Activated B cell treated with CpG ODN at 0.5 μM for 24 hours (primary cell): ENCODE measurements around the gene PATE4. TPM values are rescaled to one million over a fixed set of nuclear protein-coding genes. Genes with fewer than 3 reads are reported as not detected.

Experiments used
- ATAC-seq: fragments of 200-7000 bp; cut with Tn5 transposase; one replicate; pipeline ENCODE4 v1.10.0; 2021; ENCODE audit warnings: low read depth, mild to moderate bottlenecking, moderate library complexity
- CTCF ChIA-PET: fragments of 350-600 bp; sonication (Branson Sonifier 250); formaldehyde crosslinking; loops from one replicate; lab custom pipeline; 2021; ENCODE audit warnings: antibody characterized with exemption; lab: Charles Lee
- POLR2A ChIA-PET: fragments of 350-600 bp; sonication (Branson Sonifier 250); formaldehyde crosslinking; loops from one replicate; lab custom pipeline; 2021; ENCODE audit warnings: antibody characterized with exemption; lab: Charles Lee
- DNase-seq: peaks from one replicate; pipeline ENCODE4 v3.0.0; 2022
- H3K27ac Mint-ChIP-seq: one replicate; pipeline ENCODE4 v1.8.0; 2020; ENCODE audit warnings: mixed read lengths
- H3K27me3 Mint-ChIP-seq: one replicate; pipeline ENCODE4 v1.8.0; 2021; ENCODE audit warnings: mixed read lengths
- H3K36me3 Mint-ChIP-seq: one replicate; pipeline ENCODE4 v1.8.0; 2021; ENCODE audit warnings: low read depth, mixed read lengths
- H3K4me1 Mint-ChIP-seq: one replicate; pipeline ENCODE4 v1.8.0; 2021; ENCODE audit warnings: mixed read lengths
- H3K4me3 Mint-ChIP-seq: one replicate; pipeline ENCODE4 v1.8.0; 2020; ENCODE audit warnings: mild to moderate bottlenecking, mixed read lengths
- H3K9me3 Mint-ChIP-seq: one replicate; pipeline ENCODE4 v1.8.0; 2020; ENCODE audit warnings: mixed read lengths
- intact Hi-C: fragments of 100-400 bp; cut with micrococcal nuclease; formaldehyde crosslinking; loops from one replicate; pipeline ENCODE4 v1.15.1; 2024
- total RNA-seq: library from RNA; stranded (reverse); gene quantifications from 2 replicates; pipeline ENCODE4 v1.2.3, GENCODE V29; 2022
- TF ChIP-seq, protein P1 (sequence below): fragments of 200-600 bp; IDR thresholded peaks from one replicate; pipeline ENCODE4 v1.8.0; 2022; ENCODE audit warnings: antibody characterized with exemption, mild to moderate bottlenecking

The PATE4 gene, protein sequence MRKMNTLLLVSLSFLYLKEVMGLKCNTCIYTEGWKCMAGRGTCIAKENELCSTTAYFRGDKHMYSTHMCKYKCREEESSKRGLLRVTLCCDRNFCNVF
- total RNA-seq: not detected in 2 replicates

DNA sequence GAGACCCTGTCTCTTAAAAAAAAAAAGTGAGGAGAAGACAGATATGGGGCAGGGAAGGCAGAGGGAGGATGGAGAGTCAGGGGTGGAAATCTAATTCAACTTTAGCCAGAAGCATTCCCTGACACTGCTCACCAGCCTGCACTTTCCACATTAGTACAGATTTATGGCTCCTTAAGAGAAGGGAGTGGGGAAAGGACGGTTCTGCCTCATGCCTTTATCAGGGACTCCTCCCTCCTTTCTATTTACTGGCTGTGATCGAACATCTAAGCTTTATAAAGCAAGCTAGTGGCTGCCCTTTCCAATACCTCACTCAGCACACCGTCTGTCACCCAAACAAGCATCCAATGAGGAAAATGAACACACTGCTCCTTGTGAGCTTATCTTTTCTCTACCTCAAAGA lies at the start of gene PATE4:
PATE4 (plus strand) TSS at position 301 of the 400 bp plus-strand sequence; CDS start at position 345, 44 bp downstream.
- peaks cover 5% of the 10 kb centered on the region for H3K9me3 Mint-ChIP-seq
- no peak within 1 kb of the TSS for H3K4me3 Mint-ChIP-seq
- no peaks in the 10 kb centered on the region for H3K36me3 Mint-ChIP-seq
- ChIA-PET POLR2A (no interaction called here), CTCF (no interaction called here)
- no peak within 1 kb of the TSS for H3K27ac Mint-ChIP-seq
- H3K4me1 Mint-ChIP-seq: no peaks in the 10 kb centered on the region
- DNase-seq (no peak), ATAC-seq (no peak)
- TF ChIP-seq, protein P1, sequence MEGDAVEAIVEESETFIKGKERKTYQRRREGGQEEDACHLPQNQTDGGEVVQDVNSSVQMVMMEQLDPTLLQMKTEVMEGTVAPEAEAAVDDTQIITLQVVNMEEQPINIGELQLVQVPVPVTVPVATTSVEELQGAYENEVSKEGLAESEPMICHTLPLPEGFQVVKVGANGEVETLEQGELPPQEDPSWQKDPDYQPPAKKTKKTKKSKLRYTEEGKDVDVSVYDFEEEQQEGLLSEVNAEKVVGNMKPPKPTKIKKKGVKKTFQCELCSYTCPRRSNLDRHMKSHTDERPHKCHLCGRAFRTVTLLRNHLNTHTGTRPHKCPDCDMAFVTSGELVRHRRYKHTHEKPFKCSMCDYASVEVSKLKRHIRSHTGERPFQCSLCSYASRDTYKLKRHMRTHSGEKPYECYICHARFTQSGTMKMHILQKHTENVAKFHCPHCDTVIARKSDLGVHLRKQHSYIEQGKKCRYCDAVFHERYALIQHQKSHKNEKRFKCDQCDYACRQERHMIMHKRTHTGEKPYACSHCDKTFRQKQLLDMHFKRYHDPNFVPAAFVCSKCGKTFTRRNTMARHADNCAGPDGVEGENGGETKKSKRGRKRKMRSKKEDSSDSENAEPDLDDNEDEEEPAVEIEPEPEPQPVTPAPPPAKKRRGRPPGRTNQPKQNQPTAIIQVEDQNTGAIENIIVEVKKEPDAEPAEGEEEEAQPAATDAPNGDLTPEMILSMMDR: no peak
- intact Hi-C loops: no loop called here
- peaks cover 3% of the 10 kb centered on the region for H3K27me3 Mint-ChIP-seq

DNA sequence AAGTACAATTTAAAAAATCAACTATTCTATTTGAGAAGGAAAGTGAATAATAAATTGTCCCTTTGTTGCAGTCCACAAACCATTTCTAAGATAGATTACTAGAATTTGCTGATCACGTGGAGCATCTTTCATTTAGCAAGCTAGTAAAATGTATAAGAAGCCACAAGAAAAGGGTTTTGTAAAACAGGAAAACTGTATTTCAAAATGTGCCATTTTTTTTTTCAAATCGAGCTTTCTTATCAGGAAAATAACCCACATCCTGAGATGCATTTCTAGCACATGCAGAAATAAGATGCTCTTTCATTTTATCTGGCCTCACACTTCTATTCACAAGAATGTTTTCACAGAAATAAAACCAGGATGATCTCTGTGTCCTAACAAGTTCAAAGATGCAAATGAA lies 48.4 kb upstream of the PATE4 start:
- H3K36me3 Mint-ChIP-seq: no peaks in the 10 kb centered on the region
- H3K4me1 Mint-ChIP-seq: no peaks in the 10 kb centered on the region
- POLR2A ChIA-PET: no interaction called here
- H3K27ac Mint-ChIP-seq: no peak overlapping the region
- no peaks in the 10 kb centered on the region for H3K27me3 Mint-ChIP-seq
- H3K4me3 Mint-ChIP-seq: no peak overlapping the region
- CTCF ChIA-PET: no interaction called here
- ATAC-seq (no peak), DNase-seq (no peak)
- TF ChIP-seq, protein P1: no peak
- intact Hi-C loops: no loop called here
- no peaks in the 10 kb centered on the region for H3K9me3 Mint-ChIP-seq

DNA sequence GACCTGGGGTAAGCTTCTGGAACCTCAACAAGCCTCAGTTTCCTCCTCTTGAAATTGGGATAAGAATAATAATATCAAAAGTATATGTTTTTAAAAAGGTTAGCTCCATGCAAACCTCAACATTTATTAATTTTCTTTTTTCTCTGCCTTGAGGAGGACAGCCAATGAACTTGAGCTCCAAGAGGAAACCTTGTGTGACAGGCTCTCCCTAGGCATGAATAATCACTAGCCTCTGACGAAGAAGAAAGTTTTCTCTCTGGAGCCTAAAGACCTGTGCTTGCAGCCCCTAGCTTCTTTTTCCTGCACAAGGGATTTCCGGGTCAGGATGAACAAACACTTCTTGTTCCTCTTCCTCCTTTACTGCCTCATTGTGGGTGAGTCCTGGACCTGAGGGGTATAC lies 45.3 kb upstream of the PATE4 start, which contains the start of gene PATE3:
PATE3 (plus strand) TSS at position 301 of the 400 bp plus-strand sequence; CDS start at position 326, 25 bp downstream.
- ATAC-seq: no peak
- intact Hi-C loops: no loop called here
- Mint-ChIP-seq H3K27me3 (no peaks in the 10 kb centered on the region), H3K4me3 (no peak within 1 kb of the TSS), H3K4me1 (no peaks in the 10 kb centered on the region), H3K9me3 (no peaks in the 10 kb centered on the region), H3K36me3 (no peaks in the 10 kb centered on the region), H3K27ac (no peak within 1 kb of the TSS)
- ChIA-PET POLR2A (no interaction called here), CTCF (no interaction called here)
- no peak for DNase-seq
- TF ChIP-seq, protein P1: no peak

DNA sequence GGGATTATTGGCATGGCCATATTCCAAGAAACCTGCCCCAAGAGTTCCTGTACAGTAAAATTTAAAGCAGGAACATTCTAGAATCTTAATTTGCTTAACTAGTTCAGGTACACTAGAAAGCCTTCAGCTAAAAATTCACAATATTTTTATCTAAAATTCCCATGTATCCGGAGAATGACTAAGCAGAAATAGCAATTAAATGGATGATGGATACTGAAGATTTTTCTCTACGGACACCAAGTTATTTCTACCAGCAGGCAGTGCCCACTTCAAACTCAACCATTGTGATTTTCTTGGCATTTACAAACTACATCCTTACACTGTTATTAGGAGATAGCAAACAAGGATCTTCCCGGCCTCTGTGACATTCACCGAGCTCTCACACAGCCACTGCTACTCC lies 42.3 kb upstream of the PATE4 start:
- DNase-seq (no peak), ATAC-seq (no peak)

DNA sequence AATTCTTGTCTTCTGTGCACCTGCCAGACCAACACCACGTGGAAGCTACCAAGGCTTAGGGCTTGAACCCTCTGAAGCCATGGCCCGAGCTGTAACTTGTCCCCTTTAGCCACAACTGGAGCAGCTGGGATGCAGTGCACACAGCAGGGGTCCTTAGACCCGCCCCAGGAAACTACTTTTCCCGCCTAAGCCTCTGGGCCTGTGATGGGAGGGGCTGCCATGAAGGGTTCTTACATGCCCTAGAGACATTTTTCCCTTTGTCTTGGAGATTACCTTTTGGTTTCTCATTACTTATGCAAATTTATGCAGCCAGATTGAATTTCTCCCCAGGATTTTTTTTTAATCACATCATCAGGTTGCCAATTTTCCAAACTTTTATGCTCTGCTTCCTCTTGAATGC lies 35.5 kb upstream of the PATE4 start:
- Mint-ChIP-seq H3K27me3 (no peaks in the 10 kb centered on the region), H3K4me1 (no peaks in the 10 kb centered on the region), H3K27ac (no peak overlapping the region), H3K9me3 (peaks cover 52% of the 10 kb centered on the region), H3K4me3 (no peak overlapping the region), H3K36me3 (peaks cover 1% of the 10 kb centered on the region)
- ATAC-seq (no peak), DNase-seq (no peak)
- ChIA-PET POLR2A (no interaction called here), CTCF (no interaction called here)
- intact Hi-C loops: no loop called here
- TF ChIP-seq, protein P1: no peak

More for the DNA sequence above, 42.3 kb upstream of the PATE4 start:
- intact Hi-C loops: no loop called here
- H3K9me3 Mint-ChIP-seq: peaks cover 21% of the 10 kb centered on the region
- TF ChIP-seq, protein P1: no peak
- no peaks in the 10 kb centered on the region for H3K4me1 Mint-ChIP-seq
- H3K27me3 Mint-ChIP-seq: no peaks in the 10 kb centered on the region
- no peaks in the 10 kb centered on the region for H3K36me3 Mint-ChIP-seq
- no peak overlapping the region for H3K4me3 Mint-ChIP-seq
- ChIA-PET CTCF (no interaction called here), POLR2A (no interaction called here)
- no peak overlapping the region for H3K27ac Mint-ChIP-seq
